Cerebellar nuclear complex (tissue), 1 donor: ENCODE measurements around the gene VASN.

Experiments
- DNase-seq, 2 experiments: peaks; one replicate each; lab custom pipeline; 2025; lab: John Stamatoyannopoulos, UW

Gene VASN

GRCh38 chr16:4403133-4403949 lies 31.7 kb downstream of the VASN start:
- DNase-seq: no peak

GRCh38 chr16:4404247-4404966 lies 32.8 kb downstream of the VASN start:
- no peak for DNase-seq

GRCh38 chr16:4404967-4405696 lies 33.5 kb downstream of the VASN start:
- DNase-seq: no peak

DNA sequence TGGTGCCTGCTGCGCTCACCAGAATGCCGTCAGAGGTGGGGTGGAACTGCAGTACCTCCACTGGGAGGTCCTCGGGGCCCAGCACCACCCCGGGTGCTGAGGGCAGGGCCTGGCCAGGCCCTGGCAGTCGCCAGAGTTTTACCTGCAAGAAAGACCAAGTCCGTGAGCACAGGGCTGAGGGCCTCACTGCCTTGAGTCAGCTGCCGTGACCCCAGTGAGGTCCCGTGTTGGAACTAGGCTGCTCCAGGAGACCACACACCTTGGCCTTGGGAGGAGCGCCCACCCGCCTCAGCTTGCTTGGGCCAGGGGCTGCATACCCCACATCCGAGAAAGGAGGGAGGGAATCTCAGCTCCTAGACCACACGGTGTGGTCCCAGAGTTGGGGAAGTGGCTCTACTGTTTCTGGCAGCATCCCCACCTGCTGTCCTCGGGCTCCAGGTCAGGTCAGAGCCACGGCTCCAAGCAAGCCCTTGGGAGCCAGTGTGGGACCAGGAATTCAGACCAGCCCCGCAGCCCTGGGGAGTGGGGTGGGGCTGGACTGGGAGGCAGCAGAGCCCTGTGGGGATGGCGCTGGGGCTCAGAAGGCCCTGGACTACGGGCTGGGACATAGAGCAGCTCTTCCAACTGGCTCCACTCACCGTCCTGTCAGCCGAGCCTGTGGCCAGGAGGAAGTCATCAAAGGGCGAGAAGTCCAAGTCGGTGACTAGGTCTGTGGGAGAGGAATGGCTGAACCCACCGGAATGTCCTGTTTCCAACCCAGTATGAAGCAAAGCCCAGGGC lies 36.1 kb downstream of the VASN start:
- no peak for DNase-seq

GRCh38 chr16:4408323-4408690 lies 36.7 kb downstream of the VASN start:
- DNase-seq: no peak

DNA sequence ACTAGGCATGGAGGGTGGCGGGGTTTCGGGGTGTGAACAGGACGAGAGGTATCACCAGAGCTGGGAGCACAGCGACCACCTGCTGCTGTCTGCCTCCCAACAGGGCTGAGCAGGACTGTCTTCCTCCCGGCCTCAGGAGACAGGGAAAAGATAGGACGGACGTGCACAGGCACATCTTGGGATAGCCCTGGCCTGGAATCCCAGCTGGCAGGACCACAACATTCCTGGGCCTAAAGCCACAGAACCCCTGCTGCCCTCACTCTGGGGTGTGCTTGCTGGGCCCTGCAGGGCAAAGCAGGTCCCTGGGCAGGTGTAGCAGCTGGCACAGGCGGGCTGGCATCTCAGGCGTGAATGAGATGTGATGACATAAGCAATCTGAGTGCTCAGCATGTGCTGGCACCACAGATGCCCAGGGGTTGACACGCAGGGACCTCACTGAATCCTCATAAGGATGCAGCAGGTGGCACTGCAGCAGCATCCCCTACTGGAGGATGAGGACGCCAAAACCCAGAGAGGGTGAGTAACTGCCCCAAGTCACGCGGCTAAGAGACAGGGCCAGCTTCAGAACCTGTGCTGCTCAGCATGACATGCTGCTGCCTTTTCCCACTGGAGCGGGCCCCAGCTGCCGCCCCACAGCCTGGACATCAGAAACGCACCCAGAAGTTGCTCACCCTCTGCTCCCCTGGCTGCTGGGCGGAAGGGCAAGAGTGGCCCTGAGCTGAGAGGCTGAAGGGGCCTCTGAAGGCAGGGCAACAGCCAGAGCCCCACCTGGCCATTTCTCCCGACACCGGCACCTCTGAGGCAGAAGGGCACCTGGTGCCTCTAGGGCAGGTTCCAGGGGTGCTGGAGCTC lies 37.7 kb downstream of the VASN start:
- no peak for DNase-seq

DNA sequence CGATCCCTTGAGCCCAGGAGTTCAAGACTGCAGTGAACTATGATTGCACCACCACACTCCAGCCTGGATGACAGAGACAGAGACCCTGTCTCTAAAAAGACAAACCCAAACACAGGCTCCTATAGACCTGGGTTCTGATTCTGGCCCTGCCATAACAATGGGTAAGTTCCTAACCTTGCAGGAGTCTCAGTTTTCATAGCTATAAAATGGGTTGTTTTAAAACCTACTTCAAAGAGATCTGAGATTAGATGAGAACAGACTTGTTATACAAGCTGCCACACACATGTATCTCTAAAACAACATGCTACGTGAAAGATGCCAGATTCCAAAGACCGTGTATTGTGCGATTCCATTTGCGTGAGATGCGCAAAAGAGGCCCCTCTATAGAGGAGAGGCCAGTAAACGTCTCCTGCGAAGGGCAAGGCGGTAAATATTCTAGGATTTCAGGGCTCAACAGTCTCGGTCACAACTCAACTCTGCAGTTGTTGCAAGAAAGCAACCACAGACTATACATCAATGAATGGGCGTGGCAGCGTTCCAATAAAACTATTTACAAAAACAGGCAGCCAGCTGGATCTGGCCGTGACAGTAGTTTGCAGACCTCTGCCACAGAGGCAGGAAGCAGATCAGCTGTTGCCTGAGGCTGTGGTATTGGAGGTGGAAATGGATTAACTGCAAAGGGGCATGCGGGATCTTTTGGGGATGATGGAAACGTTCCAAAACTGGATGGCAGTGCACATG lies 38.9 kb downstream of the VASN start:
- DNase-seq: no peak

DNA sequence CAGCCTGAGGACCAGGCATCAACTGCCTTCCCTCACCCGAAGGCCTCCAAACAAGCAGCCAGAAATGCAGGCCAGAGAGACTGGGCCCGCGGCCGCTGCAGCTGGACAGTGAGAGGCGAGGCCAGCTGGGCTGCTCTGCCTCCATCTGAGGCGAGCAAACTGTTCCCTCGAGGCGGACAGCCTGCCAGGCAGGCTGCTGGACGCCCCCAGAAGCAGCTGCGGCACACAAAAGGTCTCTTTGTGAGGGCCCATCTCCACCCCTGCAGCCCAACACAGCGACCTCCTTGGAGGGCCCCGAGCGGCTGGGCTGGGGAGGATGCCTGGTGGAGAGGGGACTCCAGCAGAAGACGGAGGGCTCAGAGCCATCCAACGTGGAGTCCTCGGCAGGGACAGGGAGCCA lies 40.0 kb downstream of the VASN start:
- DNase-seq: no peak

GRCh38 chr16:4412159-4412558 lies 40.5 kb downstream of the VASN start:
- DNase-seq: no peak

GRCh38 chr16:4412854-4413253 lies 41.2 kb downstream of the VASN start:
- no peak for DNase-seq

DNA sequence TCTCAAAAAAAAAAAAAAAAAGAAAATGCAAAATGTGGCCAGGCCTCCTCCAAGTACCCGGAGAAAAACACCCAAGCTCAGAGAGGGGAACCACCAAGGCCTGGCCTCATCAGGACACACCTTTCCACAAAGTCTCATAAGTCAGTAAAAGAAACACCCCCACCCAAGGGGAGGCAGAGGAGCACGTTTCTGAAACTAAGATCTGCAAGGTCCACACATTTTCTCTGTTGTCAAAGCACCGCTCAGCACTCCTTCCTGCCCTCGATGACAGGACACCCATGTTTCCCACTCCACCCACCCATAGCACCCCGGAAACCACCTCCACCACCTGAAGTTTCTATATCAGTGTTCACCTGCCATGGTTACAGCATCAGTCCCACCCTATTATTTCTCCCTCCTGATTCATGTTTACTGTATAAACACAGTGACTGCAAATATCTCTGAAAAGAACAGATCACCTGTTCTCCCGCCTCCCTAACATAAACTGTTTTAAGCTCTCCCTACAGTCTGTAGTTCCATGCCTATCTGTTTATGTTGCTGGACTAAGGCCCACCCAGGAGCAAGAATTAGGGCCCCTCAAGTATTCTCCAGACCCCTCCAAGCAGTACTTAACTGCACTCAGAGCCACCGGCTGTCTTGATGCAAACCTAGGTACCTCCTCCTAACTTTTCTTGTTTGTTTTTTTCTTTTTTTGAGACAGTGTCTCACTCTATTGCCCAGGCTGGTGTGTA lies 42.7 kb downstream of the VASN start:
- no peak for DNase-seq

DNA sequence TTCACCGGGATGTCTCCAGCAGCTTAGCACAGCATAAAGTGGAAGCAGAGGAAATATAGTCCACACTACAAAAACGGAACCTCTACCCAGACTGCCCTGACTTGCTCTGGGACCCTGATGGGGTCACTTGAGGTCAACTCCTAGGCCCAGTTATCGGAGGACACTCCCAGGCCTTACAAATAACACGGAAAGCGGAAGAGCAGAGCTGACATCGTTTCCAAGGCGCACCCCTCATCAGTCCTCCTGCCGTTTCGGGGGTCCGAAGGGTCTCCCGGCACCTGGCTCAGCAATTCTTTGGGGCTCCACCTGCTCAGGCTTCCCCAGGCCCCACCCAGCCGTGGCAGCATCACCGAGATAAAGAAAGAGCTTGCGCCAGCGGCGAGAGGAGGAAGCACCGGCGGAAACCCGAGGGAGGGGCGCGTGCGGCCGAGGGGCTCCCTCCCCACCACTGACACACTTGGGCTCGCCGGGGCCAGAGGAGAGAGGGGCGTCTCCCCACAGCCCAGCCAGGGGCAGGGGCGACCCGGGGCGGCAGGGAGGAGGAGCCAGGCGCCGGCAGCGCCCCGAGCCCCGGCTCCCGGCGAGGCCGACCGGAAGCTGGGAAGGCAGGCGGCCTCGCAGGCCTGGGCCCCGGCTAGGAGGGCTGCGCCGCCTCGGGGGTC lies 44.0 kb downstream of the VASN start:
- no peak for DNase-seq

DNA sequence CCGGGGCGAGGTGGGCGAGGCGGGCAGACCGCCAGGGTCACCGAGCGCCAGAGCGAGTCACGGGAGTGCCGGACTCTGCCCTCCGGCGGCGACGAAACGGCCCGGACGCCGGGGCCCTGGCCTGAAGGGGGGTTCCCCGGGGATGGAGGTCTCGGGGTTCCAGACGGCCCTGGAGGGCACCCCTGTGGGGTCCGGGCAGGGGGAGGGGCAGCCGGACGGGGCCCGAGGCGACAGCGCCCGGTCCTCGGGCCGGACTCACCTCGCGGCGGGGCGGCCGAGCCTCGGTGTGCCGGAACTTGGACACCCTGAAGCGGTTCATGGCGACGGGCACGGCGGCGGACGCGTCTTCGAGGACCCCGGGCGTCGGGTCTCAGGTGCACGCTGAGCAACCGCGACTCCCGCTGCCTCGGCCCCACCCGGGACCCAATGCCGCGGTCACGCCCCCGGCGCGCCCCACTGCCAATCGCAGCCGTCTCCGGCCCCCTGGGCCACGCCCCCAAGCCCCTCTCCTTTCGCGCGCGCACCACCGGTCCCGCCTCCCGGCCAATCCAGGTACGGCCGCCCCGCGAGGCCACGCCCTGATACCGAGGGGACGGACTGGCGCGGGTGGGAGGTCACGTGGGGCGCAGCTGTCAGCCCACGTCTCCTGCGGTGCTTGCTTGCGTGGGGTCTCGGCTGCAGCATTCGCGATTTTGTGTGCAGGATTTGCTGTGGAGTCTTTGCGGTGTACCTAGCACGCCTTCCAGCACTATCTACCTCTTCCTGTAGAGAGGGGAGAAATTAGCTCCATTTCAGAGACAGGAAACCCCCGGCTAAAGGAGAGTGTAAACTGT lies 44.8 kb downstream of the VASN start, which contains the start of gene CORO7:
Gene CORO7, minus strand, starts transcription at position 397 of the 833 bp plus-strand sequence. Its CDS starts 78 bp downstream, at position 319.
- DNase-seq: peak; percentile 64 to 87

DNA sequence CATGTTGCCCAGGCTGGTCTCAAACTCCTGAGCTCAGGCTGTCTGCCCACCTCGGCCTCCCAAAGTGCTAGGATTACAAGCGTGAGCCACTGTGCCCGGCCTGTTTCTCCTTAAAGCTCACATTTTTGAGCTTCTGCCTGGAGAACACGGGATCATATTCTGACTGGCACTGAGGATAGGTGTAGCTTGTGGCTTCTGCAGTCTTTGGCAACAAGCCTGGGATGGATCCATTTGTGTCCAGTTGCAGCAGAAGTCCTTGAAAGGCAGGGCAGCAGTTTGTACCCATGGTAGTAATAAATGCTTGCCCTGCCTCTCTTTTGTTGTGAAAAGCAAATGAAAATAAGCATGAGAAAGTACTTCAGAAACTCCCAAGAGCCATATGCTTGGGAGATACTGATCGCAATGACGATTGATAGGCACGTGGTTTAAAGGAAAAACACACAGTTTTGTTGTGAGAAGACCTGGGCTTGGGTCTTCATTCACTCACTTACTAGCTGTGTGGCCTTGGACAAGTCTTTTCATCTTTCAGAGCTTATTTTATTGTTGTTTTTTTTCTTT lies 47.8 kb downstream of the VASN start:
- DNase-seq: no peak

DNA sequence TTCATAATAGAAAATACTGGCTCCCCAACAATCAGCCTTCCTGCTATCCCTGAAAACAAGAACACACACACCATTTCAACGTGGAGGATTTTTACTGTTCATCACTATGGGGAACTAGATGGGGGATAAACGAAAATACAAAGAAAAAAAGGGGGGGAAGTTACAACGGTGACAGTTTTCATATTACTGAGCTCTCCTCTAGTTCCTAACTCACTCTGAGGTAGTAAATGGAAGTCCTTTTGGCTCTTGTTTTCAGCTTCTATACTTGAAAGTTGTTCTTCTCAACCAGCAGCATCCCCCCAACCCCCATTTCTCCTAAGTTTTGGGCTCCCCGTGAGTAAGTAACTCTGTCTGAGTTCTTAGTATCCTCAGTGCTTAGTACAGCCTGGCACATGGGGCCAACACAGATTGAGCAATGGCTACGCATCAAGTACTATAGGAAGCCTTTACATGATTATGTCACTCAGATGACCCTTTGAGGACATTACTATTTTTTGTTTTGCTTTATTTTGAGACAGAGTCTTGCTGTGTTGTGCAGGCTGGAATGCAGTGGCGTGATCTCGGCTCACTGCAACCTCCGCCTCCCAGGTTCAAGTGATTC lies 49.0 kb downstream of the VASN start:
- DNase-seq: no peak

DNA sequence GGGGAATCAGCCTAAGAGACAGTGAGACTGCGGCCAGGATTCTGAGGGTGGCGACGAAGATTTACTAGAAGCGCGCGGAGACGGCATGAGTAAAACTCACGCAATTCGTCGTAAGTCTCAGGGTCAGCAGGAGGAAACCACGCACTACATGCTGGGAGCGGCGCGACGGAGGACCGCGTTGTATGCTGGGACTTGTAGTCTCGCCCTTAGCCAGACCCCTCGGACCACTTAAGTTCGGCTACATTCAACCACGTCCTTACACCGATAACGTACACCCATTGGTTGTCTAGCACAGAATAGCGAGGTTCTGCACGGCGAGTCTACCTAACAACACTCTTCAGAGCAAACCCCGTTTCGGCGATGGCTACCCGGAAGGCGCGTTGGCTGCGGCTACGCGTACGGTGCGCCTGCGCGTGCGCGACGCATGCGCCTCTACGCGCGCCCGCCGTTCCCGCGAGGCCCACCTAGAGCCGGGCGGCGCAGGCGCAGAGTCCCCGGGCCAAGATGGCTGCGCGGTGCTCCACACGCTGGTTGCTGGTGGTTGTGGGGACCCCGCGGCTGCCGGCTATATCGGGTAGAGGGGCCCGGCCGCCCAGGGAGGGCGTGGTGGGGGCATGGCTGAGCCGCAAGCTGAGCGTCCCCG lies 53.9 kb downstream of the VASN start, which contains the start of gene DNAJA3:
Gene DNAJA3, plus strand, starts transcription at position 491 of the 643 bp plus-strand sequence. Its CDS starts 14 bp downstream, at position 505.
- peak in 1 of 2 experiments; percentile 66 for DNase-seq
